Nephron progenitor cell (in vitro differentiated cells): ENCODE results near the gene RASIP1.
A peak's percentile ranks its signal among the peaks of the same experiment; 100 is the strongest.

Experiments
- DNase-seq: peaks from one replicate; pipeline ENCODE4 v3.0.0; 2021
- H3K27ac Mint-ChIP-seq: 2 replicates; pipeline ENCODE4 v1.8.0; 2021; ENCODE audit warnings: mild to moderate bottlenecking, moderate library complexity, mixed read lengths
- H3K27me3 Mint-ChIP-seq: 2 replicates; pipeline ENCODE4 v1.8.0; 2021; ENCODE audit warnings: mild to moderate bottlenecking, low read depth, mixed read lengths; ENCODE audit not compliant: poor library complexity
- H3K36me3 Mint-ChIP-seq: 2 replicates; pipeline ENCODE4 v1.8.0; 2021; ENCODE audit warnings: low read depth, mixed read lengths
- H3K4me1 Mint-ChIP-seq: 2 replicates; pipeline ENCODE4 v1.8.0; 2021; ENCODE audit warnings: mixed read lengths
- H3K4me3 Mint-ChIP-seq: 2 replicates; pipeline ENCODE4 v1.8.0; 2021; ENCODE audit warnings: mild to moderate bottlenecking, moderate library complexity, mixed read lengths
- H3K9me3 Mint-ChIP-seq: 2 replicates; pipeline ENCODE4 v1.8.0; 2021; ENCODE audit warnings: mild to moderate bottlenecking, moderate library complexity, mixed read lengths
- CTCF ChIP-seq: fragments of 200-600 bp; sonication (generic); IDR thresholded peaks from 2 replicates; pipeline ENCODE4 v1.5.0; 2021; ENCODE audit warnings: antibody characterized with exemption

The RASIP1 gene

GRCh38 chr19:48777720-48778119 is 37.3 kb upstream of the RASIP1 start:
- no peaks in the 10 kb centered on the region for H3K9me3 Mint-ChIP-seq
- H3K4me3 Mint-ChIP-seq: no peak overlapping the region
- no peak for TF ChIP-seq CTCF

GRCh38 chr19:48777139-48777538 is 36.7 kb upstream of the RASIP1 start:
- H3K27ac Mint-ChIP-seq: no peak overlapping the region
- TF ChIP-seq CTCF: no peak
- H3K4me3 Mint-ChIP-seq: no peak overlapping the region
- H3K9me3 Mint-ChIP-seq: no peaks in the 10 kb centered on the region
- peaks cover 5% of the 10 kb centered on the region for H3K27me3 Mint-ChIP-seq
- no peaks in the 10 kb centered on the region for H3K36me3 Mint-ChIP-seq
- peaks cover 22% of the 10 kb centered on the region for H3K4me1 Mint-ChIP-seq
- no peak for DNase-seq

More at GRCh38 chr19:48777720-48778119, 37.3 kb upstream of the RASIP1 start:
- no peak overlapping the region for H3K27ac Mint-ChIP-seq
- H3K36me3 Mint-ChIP-seq: no peaks in the 10 kb centered on the region
- DNase-seq: no peak
- peaks cover 5% of the 10 kb centered on the region for H3K27me3 Mint-ChIP-seq
- peaks cover 22% of the 10 kb centered on the region for H3K4me1 Mint-ChIP-seq

GRCh38 chr19:48772503-48772953 is 32.1 kb upstream of the RASIP1 start:
- no peak for TF ChIP-seq CTCF
- no peaks in the 10 kb centered on the region for H3K36me3 Mint-ChIP-seq
- H3K27ac Mint-ChIP-seq: peak overlapping the region; percentile 35
- H3K4me1 Mint-ChIP-seq: peaks cover 24% of the 10 kb centered on the region
- H3K9me3 Mint-ChIP-seq: no peaks in the 10 kb centered on the region
- H3K27me3 Mint-ChIP-seq: peaks cover 11% of the 10 kb centered on the region
- no peak for DNase-seq
- H3K4me3 Mint-ChIP-seq: no peak overlapping the region

GRCh38 chr19:48770734-48771472 is 30.5 kb upstream of the RASIP1 start:
- Mint-ChIP-seq H3K27me3 (peaks cover 11% of the 10 kb centered on the region), H3K27ac (no peak overlapping the region), H3K4me3 (no peak overlapping the region), H3K36me3 (no peaks in the 10 kb centered on the region), H3K9me3 (no peaks in the 10 kb centered on the region), H3K4me1 (peaks cover 24% of the 10 kb centered on the region)
- no peak for DNase-seq
- TF ChIP-seq CTCF: no peak

DNA sequence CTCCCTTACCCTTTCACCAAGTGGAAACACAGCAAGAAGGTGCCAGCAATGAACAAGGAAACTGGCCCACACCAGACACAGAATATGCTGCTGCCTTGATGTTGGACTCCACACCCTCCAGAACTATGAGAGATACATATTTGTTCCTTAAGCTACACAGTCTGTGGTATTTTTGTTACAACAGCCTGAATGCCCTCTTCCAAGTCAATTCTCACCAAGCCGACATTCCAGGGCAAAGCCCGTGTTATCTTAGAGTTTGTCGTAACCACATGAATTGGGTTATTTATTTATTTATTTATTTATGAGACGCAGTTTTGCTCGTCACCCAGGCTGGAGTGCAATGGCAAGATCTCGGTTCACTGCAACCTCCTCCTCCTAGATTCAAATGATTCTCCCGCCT is 29.9 kb upstream of the RASIP1 start:
- no peak overlapping the region for H3K27ac Mint-ChIP-seq
- H3K9me3 Mint-ChIP-seq: no peaks in the 10 kb centered on the region
- peaks cover 24% of the 10 kb centered on the region for H3K4me1 Mint-ChIP-seq
- H3K27me3 Mint-ChIP-seq: peaks cover 17% of the 10 kb centered on the region
- H3K4me3 Mint-ChIP-seq: no peak overlapping the region
- DNase-seq: no peak
- TF ChIP-seq CTCF: no peak
- H3K36me3 Mint-ChIP-seq: no peaks in the 10 kb centered on the region
